Mesendoderm (in vitro differentiated cells): ENCODE results near the gene TEAD1.

Experiments
- DNase-seq: peaks from one replicate; pipeline ENCODE4 v3.0.0; 2013
- H2AK5ac ChIP-seq: 2 replicates; pipeline ENCODE4 v1.6.1; 2013; ENCODE audit warnings: low read length, inconsistent platforms
- H2BK120ac ChIP-seq: 2 replicates; pipeline ENCODE4 v1.6.1; 2013; ENCODE audit warnings: low read depth, mild to moderate bottlenecking, low read length, moderate library complexity, mixed read lengths
- H2BK15ac ChIP-seq: replicated peaks from 2 replicates; pipeline ENCODE4 v1.6.1; 2013; ENCODE audit warnings: low read depth, mild to moderate bottlenecking, moderate library complexity
- H2BK5ac ChIP-seq: 2 replicates; pipeline ENCODE4 v1.6.1; 2013; ENCODE audit warnings: low read length, inconsistent platforms
- H3K18ac ChIP-seq: 2 replicates; pipeline ENCODE4 v1.6.1; 2013; ENCODE audit warnings: mild to moderate bottlenecking, low read length, mixed read lengths
- H3K23ac ChIP-seq: one replicate; pipeline ENCODE4 v1.6.1; 2013; ENCODE audit warnings: low read length
- H3K27ac ChIP-seq: 2 replicates; pipeline ENCODE4 v1.5.1; 2013; ENCODE audit warnings: low read depth, mild to moderate bottlenecking, inconsistent platforms, low read length, moderate library complexity
- H3K27me3 ChIP-seq: 2 replicates; pipeline ENCODE4 v1.6.1; 2013; ENCODE audit warnings: low read length, control low read depth, mild to moderate bottlenecking, inconsistent platforms; ENCODE audit not compliant: insufficient read depth, poor library complexity
- H3K36me3 ChIP-seq: 2 replicates; pipeline ENCODE4 v1.6.1; 2013; ENCODE audit warnings: low read length, inconsistent platforms; ENCODE audit not compliant: control insufficient read depth, insufficient read depth
- H3K4ac ChIP-seq: one replicate; pipeline ENCODE4 v1.6.1; 2013; ENCODE audit warnings: low read depth, mild to moderate bottlenecking, low read length, moderate library complexity
- H3K4me1 ChIP-seq: 2 replicates; pipeline ENCODE4 v1.6.1; 2013; ENCODE audit warnings: low read depth, low read length, inconsistent platforms; ENCODE audit not compliant: control insufficient read depth
- H3K4me2 ChIP-seq: 2 replicates; pipeline ENCODE4 v1.6.1; 2013; ENCODE audit warnings: low read length
- H3K4me3 ChIP-seq: 2 replicates; pipeline ENCODE4 v1.5.1; 2013; ENCODE audit warnings: mild to moderate bottlenecking, low read length
- H3K56ac ChIP-seq: one replicate; pipeline ENCODE4 v1.6.1; 2013; ENCODE audit warnings: low read length
- H3K79me1 ChIP-seq: 2 replicates; pipeline ENCODE4 v1.6.1; 2013; ENCODE audit warnings: low read length, inconsistent platforms
- H3K79me2 ChIP-seq: 2 replicates; pipeline ENCODE4 v1.6.1; 2013; ENCODE audit warnings: mild to moderate bottlenecking, low read length; ENCODE audit not compliant: control insufficient read depth, insufficient read depth
- H3K9ac ChIP-seq: 2 replicates; pipeline ENCODE4 v1.6.1; 2013; ENCODE audit warnings: low read length, inconsistent platforms
- H4K5ac ChIP-seq: one replicate; pipeline ENCODE4 v1.6.1; 2013; ENCODE audit warnings: low read length
- H4K8ac ChIP-seq: one replicate; pipeline ENCODE4 v1.6.1; 2013; ENCODE audit warnings: low read depth, mild to moderate bottlenecking, control low read depth, low read length, moderate library complexity
- WGBS: extraction: QIAGEN DNeasy Blood & Tissue Kit; methylation state at CpG from one replicate; pipeline ENCODE4 v1.1.7; 2013; ENCODE audit warnings: low lambda C conversion rate, missing lambda C conversion rate; ENCODE audit not compliant: insufficient coverage; ENCODE audit errors: extremely low coverage; 5-methylcytosine and 5-hydroxymethylcytosine counted together

Gene TEAD1

DNA sequence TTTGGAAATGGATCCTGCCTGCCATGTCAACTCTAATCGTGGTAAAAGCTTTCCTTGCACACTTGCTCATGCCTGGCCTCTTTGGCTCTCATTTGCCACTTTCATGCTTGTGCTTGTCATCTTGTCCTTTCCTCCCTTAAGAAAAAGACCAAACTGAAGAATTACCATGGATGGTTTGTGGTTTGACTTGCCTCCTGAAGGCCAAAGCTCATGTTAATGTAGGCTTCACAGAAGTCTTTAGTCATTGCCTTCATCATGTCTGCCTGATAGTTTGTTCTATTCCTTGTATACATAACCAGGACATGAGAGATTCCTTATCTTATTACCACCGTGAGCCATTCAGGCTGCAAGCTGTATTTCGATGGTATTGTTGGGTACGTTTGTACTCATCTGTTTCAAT, 17.3 kb downstream of the TEAD1 start:
- no CpG with 5 or more reads among the region's 4 CpGs for WGBS
- Histone ChIP-seq H3K18ac (no peak overlapping the region), H3K23ac (no peak overlapping the region), H2BK15ac (no peak overlapping the region), H3K4me3 (no peak overlapping the region), H3K9ac (no peak overlapping the region), H4K8ac (no peak overlapping the region), H3K36me3 (no peaks in the 10 kb centered on the region), H2AK5ac (no peak overlapping the region), H3K27me3 (no peaks in the 10 kb centered on the region), H3K4me1 (peaks cover 65% of the 10 kb centered on the region), H4K5ac (no peak overlapping the region), H3K79me2 (peaks cover 94% of the 10 kb centered on the region), H3K4me2 (no peak overlapping the region), H3K79me1 (peaks cover 17% of the 10 kb centered on the region), H3K56ac (peak overlapping the region; percentile 19), H2BK120ac (no peak overlapping the region), H3K4ac (no peak overlapping the region), H2BK5ac (no peak overlapping the region), H3K27ac (no peak overlapping the region)
- no peak for DNase-seq

GRCh38 chr11:12692229-12693075, 18.2 kb downstream of the TEAD1 start:
- Histone ChIP-seq H3K36me3 (no peaks in the 10 kb centered on the region), H3K23ac (no peak overlapping the region), H3K27me3 (no peaks in the 10 kb centered on the region), H3K79me1 (peaks cover 18% of the 10 kb centered on the region), H3K4me2 (no peak overlapping the region), H4K8ac (no peak overlapping the region), H2BK5ac (no peak overlapping the region), H3K9ac (peak overlapping the region; percentile 21), H3K56ac (peak overlapping the region; percentile 53), H2BK120ac (no peak overlapping the region), H3K4me3 (no peak overlapping the region), H3K4me1 (peaks cover 59% of the 10 kb centered on the region), H3K27ac (no peak overlapping the region), H2AK5ac (no peak overlapping the region), H3K79me2 (peaks cover 93% of the 10 kb centered on the region), H3K4ac (peak overlapping the region; percentile 24), H3K18ac (peak overlapping the region; percentile 53), H4K5ac (no peak overlapping the region), H2BK15ac (no peak overlapping the region)
- DNase-seq: peak; percentile 54
- WGBS: no CpG with 5 or more reads among the region's 14 CpGs

GRCh38 chr11:12693094-12693478, 18.9 kb downstream of the TEAD1 start:
- no CpG with 5 or more reads among the region's 5 CpGs for WGBS
- Histone ChIP-seq H3K79me1 (peaks cover 18% of the 10 kb centered on the region), H3K9ac (no peak overlapping the region), H2BK5ac (no peak overlapping the region), H3K23ac (no peak overlapping the region), H3K36me3 (no peaks in the 10 kb centered on the region), H3K4me1 (peaks cover 54% of the 10 kb centered on the region), H2BK120ac (no peak overlapping the region), H2BK15ac (no peak overlapping the region), H3K4me3 (no peak overlapping the region), H3K18ac (peak overlapping the region; percentile 53), H4K8ac (no peak overlapping the region), H3K4ac (peak overlapping the region; percentile 24), H4K5ac (no peak overlapping the region), H3K56ac (no peak overlapping the region), H3K79me2 (peaks cover 91% of the 10 kb centered on the region), H3K27ac (no peak overlapping the region), H3K27me3 (no peaks in the 10 kb centered on the region), H3K4me2 (no peak overlapping the region), H2AK5ac (no peak overlapping the region)
- DNase-seq: no peak

- H4K8ac ChIP-seq: no peak overlapping the region
- peak overlapping the region; percentile 44 for H3K9ac ChIP-seq
- no peak overlapping the region for H2AK5ac ChIP-seq
- H2BK15ac ChIP-seq: no peak overlapping the region
- peak overlapping the region; percentile 86 for H3K18ac ChIP-seq
- H3K4me2 ChIP-seq: no peak overlapping the region
- DNase-seq: peak; percentile 54
- H3K4ac ChIP-seq: no peak overlapping the region
- peak overlapping the region; percentile 62 for H3K56ac ChIP-seq
- H3K23ac ChIP-seq: no peak overlapping the region
- H4K5ac ChIP-seq: no peak overlapping the region
- no peaks in the 10 kb centered on the region for H3K27me3 ChIP-seq
- H3K36me3 ChIP-seq: no peaks in the 10 kb centered on the region
- H2BK120ac ChIP-seq: peak overlapping the region; percentile 29
- H3K27ac ChIP-seq: peak overlapping the region; percentile 16
- WGBS: no CpG with 5 or more reads among the region's 13 CpGs
- H3K79me1 ChIP-seq: peaks cover 16% of the 10 kb centered on the region
- H3K4me3 ChIP-seq: no peak overlapping the region
- H3K79me2 ChIP-seq: peaks cover 91% of the 10 kb centered on the region
- H3K4me1 ChIP-seq: peaks cover 50% of the 10 kb centered on the region
- peak overlapping the region; percentile 10 for H2BK5ac ChIP-seq
Measured at GRCh38 chr11:12693479-12694182, 19.4 kb downstream of the TEAD1 start.

GRCh38 chr11:12694183-12694531, 19.9 kb downstream of the TEAD1 start:
- H3K27ac ChIP-seq: no peak overlapping the region
- peak overlapping the region; percentile 44 for H3K9ac ChIP-seq
- H3K18ac ChIP-seq: peak overlapping the region; percentile 86
- H4K5ac ChIP-seq: no peak overlapping the region
- peak overlapping the region; percentile 62 for H3K56ac ChIP-seq
- no peak overlapping the region for H3K4ac ChIP-seq
- H3K79me2 ChIP-seq: peaks cover 88% of the 10 kb centered on the region
- peaks cover 15% of the 10 kb centered on the region for H3K79me1 ChIP-seq
- WGBS: no CpG with 5 or more reads among the region's 6 CpGs
- no peak overlapping the region for H2BK120ac ChIP-seq
- H3K4me2 ChIP-seq: no peak overlapping the region
- H3K4me1 ChIP-seq: peaks cover 46% of the 10 kb centered on the region
- H3K23ac ChIP-seq: no peak overlapping the region
- H3K27me3 ChIP-seq: no peaks in the 10 kb centered on the region
- H2AK5ac ChIP-seq: no peak overlapping the region
- no peak overlapping the region for H3K4me3 ChIP-seq
- H2BK15ac ChIP-seq: no peak overlapping the region
- H4K8ac ChIP-seq: no peak overlapping the region
- no peaks in the 10 kb centered on the region for H3K36me3 ChIP-seq
- no peak for DNase-seq
- H2BK5ac ChIP-seq: peak overlapping the region; percentile 10
